ENCODE results near the gene PTPRE.

GRCh38 chr10:127942811-127943210, 35.9 kb downstream of the PTPRE start:
- TF ChIP-seq POLR2A (IDR thresholded peaks at IDR 0.05): no peak
- TF ChIP-seq CTCF (IDR thresholded peaks at IDR 0.05): no peak
